ENCODE data around the gene DUS1L.

The DUS1L gene

DNA sequence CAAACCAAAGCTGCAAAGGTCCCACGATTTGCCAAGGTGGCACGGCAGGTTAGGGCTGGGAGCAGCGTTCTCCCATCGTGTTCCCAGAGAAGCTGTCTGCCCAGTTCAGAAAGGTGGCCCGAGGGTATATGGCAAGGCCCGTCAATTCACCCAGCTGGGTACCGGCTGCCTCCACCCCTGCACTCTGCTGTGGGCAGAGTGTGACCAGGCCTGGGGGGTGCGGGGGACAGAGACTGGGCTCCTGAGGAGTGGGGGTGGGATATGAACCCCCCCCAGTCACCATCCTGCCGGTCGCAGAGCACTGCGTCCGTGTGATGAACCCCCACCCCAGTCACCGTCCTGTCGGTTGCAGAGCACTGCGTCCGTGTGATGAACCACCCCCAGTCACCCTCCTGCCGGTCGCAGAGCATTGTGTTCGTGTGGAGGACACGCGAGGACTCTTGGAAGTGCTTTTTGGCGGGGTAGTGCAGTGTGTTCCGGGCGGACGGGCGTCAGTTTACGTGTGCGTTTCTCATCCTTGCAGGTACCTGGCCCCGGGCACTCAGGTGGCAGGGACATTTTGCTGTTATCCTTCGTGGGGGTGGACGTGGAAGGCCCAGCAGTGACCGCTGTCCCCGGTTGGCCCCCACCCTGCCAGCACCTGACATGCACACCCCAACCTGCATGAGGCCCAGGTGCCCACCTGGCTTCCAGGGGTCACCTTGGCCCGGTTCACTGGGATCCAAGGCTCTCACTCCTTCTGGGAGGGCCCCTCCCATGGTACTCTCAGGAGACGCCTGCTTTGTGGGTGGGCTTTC is 35.1 kb upstream of the DUS1L start:
- no peak for DNase-seq

DNA sequence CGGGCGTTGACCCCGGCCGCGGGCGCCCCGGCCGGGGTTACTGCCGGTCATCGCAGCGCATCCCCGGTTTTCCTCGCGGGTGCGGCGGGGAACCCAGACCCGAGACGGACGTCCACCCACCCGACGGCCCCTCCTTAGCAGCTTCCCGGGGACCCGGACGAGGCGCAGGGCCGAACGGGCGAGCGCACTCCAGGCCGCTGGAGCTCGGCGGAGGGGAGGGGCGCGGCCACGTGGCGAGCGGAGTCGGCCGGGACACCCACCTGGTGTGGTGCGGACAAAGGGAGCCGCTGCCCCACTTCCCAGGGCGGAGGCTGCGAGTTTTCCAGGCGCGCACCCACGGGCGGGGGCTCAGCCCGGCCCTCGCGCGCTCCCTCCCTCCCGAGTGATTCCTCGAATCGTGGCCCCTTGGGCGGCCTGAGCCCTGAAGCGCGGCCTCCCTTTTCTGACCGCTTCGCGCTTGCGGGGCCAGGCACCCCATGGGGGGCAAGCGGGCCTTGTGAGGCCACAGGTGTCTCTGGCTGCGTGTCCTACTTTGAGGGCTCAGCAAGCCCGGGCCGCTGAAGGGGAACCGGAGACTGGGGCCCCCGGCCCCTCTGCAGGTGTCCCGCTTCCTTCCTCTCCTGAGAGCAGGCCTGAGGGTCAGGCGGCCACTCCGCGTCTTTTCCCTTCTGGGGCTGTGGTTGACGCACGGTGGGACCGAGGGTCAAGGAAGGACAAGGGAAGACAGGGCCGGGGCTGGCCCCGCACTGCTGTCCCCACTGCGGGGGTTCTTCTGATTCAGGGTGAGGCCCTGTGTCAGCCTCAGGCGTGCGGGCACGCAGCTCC is 33.5 kb upstream of the DUS1L start:
- DNase-seq = no peak

DNA sequence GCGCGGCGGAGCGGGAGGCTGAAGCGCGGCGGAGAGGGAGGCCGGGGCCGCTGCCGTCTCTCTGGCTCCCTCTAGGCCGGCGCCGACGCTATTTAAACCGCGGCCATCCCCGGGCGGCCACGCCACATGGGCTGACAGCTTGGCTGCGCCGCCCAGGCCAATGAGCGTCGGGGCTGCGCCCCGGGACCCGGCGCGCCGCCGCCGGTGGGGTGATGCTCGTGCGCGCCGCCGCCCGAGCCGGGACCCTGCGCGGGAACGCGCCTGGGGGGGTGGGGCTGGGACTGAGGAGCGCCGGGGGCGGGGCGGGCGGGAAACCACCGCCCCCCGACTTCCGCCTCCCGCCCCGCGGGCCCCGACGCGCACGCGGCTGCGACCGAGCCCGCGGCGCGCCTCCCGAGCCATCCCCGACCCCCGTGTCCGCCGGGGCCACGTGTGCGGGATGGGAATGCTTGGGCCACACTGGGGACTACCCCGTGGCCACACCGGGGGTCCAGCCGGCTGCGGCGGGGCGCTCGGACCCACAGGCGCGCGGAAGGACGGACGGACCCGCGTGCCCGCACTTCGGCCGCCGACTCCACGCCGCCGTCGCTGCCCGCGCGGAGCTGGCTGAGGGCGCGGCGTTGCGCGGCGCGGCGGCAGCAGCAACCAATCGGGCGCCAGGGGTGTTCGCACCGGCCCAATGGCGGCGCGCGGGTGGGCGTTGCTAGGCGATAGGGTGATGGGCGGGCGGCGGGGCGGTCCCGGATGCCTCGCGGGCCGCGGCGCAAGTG is 32.8 kb upstream of the DUS1L start, which contains the start of gene FASN:
Gene FASN, minus strand, starts transcription at position 68 of the 770 bp plus-strand sequence. CDS start 1,791 bp downstream, outside the sequence.
- DNase-seq = peak; percentile 95 to 99

DNA sequence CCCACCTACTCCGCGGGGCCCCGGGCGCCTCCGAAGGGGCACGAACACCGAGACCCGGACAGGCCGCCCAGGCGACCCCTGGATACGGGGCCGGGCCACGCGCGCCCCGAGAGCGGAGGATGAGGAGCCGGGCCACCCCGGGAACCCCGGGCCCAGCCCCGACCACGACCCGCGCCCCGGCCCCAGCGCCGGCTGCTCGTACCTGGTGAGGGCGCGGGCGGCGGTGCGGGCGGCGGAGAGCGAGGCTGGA is 32.2 kb upstream of the DUS1L start:
- DNase-seq = no peak

DNA sequence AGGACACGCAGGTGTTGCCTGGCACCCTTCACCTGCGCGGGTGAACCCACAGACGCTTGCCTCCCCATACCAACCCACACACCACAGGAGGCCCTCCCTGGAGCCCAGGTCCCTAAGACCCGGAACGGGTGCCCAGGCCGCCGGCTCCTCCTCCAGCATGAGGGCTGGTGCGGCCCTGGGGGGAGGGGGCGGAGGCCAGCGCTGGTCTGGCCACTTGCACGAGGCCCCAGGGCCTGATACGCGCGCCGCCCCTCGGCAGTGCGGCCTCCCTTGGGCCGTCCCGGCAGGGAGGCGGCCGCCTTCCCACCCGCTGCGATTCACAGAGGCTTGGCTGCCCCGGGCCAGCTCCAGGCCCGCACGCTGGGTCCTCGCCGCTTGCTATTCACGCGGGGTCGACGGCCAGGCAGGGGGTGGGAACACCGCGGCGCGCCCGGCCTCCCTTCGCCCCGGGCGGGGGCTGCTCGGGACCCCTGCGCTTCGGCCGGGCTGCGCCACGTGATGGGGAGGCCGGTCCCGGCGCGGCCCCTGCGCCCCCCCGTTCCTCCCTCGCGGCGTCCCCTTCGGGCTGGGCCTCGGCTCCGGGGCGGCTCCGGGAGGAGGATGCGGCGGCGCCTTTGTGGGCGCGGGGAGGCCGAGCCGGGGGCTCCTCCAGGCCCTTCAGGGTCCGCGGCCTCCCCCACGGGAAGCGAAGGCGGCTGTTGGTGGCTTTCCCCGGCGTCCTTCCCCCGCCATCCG is 31.7 kb upstream of the DUS1L start:
- DNase-seq = no peak

DNA sequence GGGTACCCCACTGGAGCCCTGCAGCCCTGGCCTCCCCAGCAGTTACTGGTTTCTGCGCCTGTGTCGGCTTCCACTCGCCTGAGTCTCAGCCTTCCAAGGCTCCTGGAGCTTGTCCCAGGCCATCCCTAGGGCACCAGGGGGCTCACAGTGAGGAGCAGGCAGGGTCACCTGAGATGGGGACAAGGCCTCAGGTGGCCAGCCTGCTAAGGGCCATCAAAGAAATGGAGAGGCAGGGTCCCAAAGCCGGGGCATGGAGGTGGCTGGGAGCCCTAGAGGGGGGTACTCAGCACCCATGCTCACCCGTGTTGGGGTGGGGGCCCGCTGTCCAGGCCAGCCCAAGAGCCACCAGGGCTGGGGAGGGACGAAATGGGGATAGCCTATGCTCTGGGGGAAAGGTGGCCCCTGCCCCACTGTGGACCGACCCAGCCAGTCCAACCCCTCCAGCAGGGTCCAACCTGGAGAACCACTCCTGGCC is 31.1 kb upstream of the DUS1L start:
- no peak for DNase-seq

DNA sequence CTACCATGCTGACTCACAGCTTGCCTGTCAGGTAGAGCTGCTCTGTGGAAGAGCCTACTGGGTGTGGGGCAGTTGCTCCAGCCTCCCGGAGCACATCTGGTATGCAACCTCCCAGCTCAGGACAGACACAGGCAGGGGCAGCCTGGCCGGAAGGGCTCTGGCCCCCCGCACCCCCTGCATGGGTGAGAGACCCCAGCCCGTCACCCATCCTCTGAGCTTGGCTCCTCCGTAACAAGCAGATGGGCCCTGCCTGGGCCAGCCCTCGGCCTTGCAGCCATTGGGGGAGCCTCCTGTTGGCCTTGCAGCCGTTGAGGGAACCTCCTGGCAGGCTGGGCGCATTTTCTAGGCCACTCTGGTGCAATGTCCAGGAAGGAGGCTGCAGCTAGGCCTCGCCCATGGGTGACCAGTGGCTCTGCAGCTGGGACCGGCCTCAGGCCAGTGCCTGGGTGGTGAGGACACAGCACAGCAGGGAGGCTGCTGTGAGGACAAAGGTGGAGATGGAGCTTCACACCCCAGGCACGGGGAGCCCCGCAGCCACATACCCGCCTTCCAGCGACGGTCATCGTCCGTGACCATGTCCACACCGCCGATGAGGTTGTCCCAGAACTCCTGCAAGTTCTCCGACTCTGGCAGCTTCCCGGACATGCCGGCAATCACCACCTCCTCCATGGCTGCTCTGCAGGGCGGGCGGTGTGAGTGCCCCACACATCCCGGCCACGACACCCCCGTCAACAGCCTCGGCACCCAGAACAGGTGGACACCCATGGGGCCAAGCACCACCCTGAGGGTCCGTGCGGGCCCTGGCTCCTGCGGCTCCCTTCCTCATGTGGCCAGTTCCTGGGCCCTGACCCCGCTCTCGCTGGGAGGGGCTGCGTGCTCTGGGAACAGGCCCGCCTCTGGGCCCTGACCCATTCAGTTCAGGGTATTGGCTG is 30.4 kb upstream of the DUS1L start:
- DNase-seq = no peak

DNA sequence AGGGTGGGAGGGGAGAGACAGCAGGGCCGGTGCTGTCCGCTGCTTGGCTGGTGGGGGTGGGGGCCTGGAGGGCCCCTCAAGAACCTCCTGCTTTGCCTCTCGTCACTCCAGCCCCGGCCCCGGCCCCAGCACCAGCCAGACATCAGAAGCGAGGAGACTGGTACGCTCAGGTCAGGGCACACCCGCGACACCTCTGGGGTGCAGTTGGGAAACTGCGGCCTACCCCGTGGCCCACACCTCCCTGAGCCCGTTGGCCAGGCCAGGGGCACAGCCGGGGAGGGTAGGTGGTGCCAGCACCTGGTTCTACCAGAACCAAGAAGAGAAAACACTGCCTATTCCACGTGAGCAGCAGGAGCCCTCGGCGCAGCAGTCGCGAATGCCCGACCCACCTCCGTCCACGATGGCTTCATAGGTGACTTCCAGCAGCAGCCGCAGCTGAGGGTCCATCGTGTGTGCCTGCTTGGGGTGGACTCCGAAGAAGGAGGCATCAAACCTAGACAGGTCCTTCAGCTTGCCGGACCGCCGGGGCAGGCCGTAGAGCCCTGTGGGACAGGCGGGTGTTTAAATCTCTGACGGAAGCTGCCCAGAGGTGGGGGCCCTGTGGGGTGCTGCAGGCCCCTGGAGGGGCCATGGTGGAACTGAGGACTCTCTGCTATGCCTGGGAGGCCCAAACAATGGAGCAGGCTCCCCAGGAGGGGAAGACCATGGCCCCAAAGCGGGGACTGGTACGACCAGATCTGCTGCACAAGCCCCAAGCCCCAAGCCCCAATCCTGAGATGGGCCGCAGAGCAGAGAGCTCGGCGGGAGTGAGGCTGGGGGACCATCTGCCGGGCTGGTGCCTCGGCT is 29.6 kb upstream of the DUS1L start:
- no peak for DNase-seq

DNA sequence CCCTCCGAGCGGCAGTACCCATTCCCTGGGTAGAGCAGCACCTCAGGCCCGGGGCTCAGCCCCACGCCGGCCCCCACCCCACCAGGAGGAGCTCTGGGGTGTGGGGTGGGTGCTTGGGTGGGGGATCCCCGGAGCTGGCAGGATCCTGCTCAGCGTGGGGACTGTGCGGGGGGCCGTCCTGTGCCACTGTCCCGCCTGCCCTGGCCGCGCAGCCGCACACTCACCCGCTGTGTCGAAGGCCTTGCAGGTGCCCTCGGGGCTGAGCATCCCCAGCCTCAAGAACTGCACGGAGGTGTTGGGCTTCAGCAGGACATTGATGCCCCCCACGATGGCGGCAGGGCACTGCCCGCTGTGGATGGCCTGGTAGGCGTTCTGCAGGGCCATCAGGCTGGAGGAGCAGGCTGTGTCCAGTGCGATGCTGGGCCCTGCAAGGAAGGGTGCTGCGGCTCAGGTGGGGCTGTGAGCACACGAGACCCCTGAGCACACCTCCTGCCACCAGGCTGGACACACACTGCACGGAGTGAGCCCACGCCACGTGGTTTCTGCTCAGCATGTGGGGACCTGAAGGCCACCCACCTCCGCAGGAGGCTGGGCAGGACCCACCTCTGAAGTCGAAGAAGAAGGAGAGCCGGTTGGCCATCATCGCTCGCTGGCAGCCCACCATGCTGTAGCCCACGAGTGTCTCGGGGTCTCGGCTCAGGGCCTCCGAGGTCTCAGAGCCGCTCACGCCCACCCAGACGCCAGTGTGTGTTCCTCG is 27.6 kb upstream of the DUS1L start:
- DNase-seq = no peak

DNA sequence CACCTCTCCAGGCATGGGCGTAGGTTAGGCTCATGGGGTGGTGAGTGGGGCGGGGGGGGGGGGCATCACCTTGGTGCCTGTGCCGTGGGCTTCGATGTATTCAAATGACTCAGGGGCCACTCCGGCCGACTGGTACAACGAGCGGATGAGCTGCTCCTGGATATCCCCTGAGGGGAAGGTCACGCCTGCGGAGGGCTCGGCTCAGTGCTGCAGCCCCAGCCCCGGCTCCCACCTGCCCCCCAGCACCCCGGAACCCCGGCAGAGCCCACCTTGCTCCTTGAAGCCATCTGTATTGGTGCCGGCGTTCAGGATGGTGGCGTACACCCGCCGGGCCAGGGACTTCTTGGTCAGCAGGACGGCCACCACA is 27.0 kb upstream of the DUS1L start:
- DNase-seq = no peak

DNA sequence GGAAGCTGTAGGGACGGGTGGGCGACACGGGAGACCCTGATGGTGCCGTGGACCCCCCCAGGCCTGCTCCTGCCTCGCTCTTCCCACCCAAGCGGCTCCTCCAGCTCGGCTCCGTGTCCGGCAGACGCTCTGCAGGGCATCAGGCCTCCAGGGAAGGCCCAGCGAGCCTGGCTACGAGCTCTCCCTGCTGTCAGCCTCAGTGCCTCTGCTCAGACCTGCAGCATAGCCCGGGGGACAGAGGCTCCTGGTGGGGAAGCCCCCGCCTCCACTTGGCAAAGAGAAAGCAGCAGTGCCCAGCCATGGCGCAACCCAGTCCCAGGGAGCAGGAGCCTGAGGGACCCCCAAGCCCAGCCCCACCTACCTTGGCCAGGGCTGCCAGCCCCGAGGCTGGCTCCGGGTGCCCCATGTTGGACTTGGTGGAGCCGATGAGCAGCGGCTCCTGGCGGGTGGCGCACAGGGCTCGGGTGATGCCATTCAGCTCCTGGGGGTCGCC is 26.5 kb upstream of the DUS1L start:
- no peak for DNase-seq

DNA sequence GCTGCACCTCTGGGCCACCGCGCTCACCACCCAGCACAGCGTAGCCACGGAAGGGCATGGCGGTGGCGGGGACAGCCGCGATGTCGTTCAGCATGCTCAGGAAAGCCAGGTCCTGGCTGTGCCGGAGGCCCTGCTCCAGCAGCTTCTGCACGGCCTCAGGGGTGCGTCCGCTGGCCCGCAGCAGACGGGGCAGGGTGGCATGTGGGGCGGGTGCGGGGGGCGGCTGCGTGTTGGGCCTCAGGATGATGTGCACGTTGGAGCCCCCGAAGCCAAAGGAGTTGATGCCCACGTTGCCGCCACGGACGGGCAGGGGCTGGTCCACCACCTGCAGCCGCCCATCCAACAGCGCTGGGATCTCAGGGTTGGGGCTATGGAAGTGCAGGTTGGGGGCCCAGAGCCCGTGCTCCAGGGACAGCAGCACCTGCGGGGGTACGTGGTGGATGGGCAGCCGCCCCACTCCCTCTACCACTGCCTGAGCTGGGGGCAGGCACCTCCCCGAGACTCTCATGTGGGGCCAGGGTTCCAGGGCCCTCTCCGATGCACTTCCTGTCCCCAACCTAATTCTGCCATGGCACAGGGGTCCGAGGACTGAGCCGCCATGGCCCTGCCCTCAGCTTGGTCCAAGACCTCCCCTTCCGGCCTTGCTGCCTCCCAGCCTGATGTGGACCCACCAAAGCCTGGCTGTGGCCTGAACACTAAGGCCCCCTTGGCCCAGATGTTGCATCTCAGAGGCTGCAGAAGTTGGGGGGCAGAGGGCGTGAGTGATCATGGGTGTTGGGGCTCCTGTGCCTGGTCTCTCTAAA is 25.9 kb upstream of the DUS1L start:
- DNase-seq = no peak

DNA sequence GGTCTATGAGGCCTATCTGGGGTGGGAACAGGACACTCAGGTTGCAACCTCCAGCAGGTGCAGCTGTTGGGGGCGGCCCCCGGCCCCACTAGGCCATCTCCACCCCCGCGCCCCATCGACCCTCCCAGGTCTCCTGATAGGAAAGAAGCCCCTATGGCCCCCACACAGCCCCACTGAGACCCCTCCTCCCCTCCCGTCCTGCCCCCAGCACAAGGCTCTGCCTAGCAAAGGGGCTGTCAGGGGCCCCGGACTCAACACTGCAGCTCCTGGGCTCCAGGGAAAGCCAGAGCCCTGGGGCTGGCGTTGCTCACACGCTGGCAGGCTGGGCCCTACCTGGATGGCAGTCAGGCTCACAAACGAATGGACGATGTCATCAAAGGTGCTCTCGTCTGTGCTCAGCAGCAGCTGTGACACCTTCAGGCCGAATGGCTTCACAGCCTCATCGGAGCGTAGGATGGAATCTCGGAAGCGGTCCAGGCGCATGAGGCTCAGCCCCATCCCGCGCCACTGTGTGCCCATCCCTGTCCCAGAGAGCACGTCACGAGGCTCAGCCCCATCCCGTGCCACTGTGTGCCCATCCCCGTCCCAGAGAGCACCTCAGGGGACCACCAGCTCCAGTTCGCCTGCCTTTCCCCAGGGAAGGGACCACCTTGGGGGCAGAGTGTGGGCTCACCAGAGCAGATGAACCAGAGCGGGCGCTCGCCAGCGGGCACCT is 25.1 kb upstream of the DUS1L start:
- DNase-seq = no peak

DNA sequence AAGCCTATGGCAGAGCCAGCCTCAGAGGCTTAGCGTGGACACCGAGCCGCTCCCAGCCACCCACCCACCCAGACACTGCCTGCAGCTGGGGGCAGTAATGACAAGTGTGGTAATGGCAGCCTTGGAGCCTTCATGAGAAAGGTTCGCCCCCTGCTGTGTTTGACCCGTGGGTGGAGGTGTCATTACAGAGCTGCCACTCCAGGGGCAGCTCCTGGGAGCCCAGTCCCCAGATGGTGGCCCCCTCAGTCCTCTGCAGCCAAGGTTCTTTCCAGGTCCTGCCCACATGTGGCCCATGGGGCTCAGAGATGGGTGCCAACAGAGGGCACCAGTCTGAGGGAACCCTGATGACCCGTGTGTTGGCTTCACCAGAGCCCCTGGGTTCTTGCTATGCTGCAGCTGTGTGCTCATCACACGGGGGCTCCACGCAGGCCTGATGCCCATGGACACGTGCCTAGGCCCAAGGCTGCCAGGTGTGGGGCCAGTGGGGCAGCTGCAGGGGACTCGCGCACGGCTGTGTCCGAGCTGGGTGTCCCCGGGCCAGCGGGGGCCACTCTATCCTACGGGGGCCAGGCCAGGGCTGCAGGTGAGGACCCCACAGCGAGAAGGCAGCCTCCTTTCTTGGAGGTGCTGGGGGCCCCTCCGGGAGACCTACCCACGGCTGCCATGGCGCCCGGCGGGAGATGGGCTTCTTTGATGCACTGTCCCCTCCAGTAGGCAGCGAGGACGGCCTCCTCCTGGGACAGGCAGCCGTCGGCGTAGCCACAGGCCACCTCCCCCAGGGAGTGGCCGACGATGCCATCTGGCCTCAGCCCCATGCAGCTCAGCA is 24.3 kb upstream of the DUS1L start:
- no peak for DNase-seq

DNA sequence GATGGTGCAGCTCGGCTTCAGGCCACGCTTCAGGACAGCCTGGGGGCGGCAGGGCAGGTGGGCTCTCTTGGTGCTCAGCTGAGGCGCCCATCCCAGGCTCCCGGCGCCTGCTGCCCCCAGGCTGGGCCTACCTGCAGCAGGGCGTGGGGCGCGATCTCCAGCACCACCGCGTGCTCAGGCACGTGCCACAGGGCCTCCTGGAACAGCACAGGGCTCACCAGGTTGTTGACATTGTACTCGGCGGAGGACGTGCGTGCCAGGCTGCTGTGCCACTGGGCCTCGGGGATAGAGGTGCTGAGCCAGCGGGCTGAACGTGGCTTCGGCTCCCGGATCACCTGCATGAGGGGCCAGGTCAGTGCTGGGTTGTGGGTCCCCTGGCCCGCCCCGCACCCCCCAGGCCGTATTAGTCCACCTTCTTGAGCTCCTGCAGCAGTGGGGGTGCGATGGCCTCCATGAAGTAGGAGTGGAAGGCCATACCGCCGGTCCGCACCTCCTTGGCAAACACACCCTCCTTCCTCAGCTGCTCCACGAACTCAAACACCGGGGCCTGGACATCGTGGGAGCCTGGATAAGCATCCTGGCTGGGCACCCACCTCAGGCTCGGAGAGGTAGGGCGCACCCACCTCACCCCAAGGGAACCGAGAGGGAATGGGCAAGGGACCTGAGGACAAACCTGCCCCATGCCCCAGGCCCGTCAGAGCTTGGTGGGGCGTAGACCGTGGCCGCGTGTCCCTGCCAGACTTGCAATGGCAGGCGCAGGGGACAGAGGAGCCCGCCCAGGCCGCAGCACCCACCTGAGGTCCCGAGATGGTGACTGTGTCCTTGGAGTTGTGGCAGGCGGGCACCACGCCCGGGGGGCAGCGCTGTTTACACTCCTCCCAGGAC is 23.5 kb upstream of the DUS1L start:
- no peak for DNase-seq

All from NCI-H1930 (cell line).